ENCODE results near the gene DNAH17. TPM values are rescaled to one million over a fixed set of nuclear protein-coding genes. Genes with fewer than 3 reads are reported as not detected.

The DNAH17 gene
- total RNA-seq, 1 experiment from 2014 or later: 0.13 TPM

GRCh38 chr17:78512976-78513375 is 64.2 kb downstream of the DNAH17 start:
- H3K9me3 Mint-ChIP-seq: peaks cover 0 to 2% of the 10 kb centered on the region in 2 experiments; a peak in 1 of 5 replicates
- Histone ChIP-seq H3K18ac (ENCODE audit: insufficient read length, low read depth, low read length) (no peak overlapping the region), H4K8ac (replicated peaks; ENCODE audit: insufficient read length, low read depth, low read length) (no peak overlapping the region), H3K4me1 (ENCODE audit: insufficient read depth, low read length) (no peaks in the 10 kb centered on the region), H4K20me1 (ENCODE audit: control insufficient read depth, insufficient read depth, insufficient read length) (no peaks in the 10 kb centered on the region), H3K56ac (ENCODE audit: insufficient read length, low read depth, low read length) (no peak overlapping the region), H3K9ac (ENCODE audit: extremely low read depth, insufficient read length, low read length) (no peak overlapping the region), H2AK5ac (ENCODE audit: insufficient read length, low read length) (no peak overlapping the region), H2BK5ac (ENCODE audit: insufficient read length, low read length) (no peak overlapping the region), H2BK120ac (ENCODE audit: low read depth, low read length, poor library complexity, severe bottlenecking) (no peak overlapping the region), H3K23ac (ENCODE audit: insufficient read length, low read depth, low read length) (no peak overlapping the region), H3K4me2 (ENCODE audit: insufficient read depth, insufficient read length, low read length) (no peak overlapping the region), H3K9me3 (ENCODE audit: control insufficient read depth, low read depth, low read length) (no peaks in the 10 kb centered on the region), H2BK20ac (ENCODE audit: low read depth, low read length, poor library complexity, severe bottlenecking) (no peak overlapping the region), H3K79me1 (ENCODE audit: insufficient read depth, low read depth, low read length, poor library complexity, severe bottlenecking) (no peaks in the 10 kb centered on the region), H2AFZ (ENCODE audit: low read length) (no peak overlapping the region), H3K79me2 (ENCODE audit: insufficient read depth, low read length) (no peaks in the 10 kb centered on the region), H2BK15ac (ENCODE audit: low read depth, low read length) (no peak overlapping the region), H3K14ac (ENCODE audit: insufficient read depth, low read length) (no peak overlapping the region), H3K27ac (ENCODE audit: insufficient read length, low read depth, low read length) (no peak overlapping the region), H3K4ac (ENCODE audit: low read depth, low read length) (no peak overlapping the region), H4K91ac (ENCODE audit: insufficient read length, low read depth, low read length) (no peak overlapping the region), H2BK12ac (ENCODE audit: insufficient read length, low read depth, low read length) (no peak overlapping the region), H4K5ac (ENCODE audit: insufficient read length, low read depth, low read length) (no peak overlapping the region), H3K27me3 (ENCODE audit: insufficient read depth, low read length) (no peaks in the 10 kb centered on the region), H3T11ph (ENCODE audit: low read length) (no peak overlapping the region), H3K23me2 (ENCODE audit: insufficient read length, low read depth, low read length, poor library complexity, severe bottlenecking) (no peaks in the 10 kb centered on the region)
- no peak for TF ChIP-seq CTCF (conservative IDR thresholded peaks at IDR 0.05)
- no peaks in the 10 kb centered on the region for H3K36me3 Mint-ChIP-seq (ENCODE audit: insufficient read depth in 1 of 3, low read depth in 3 of 3)
- no peak for DNase-seq
- H3K4me3 Mint-ChIP-seq: no peak overlapping the region
- no peak overlapping the region for H3K27ac Mint-ChIP-seq
- no CpG with 5 or more reads among the region's 4 CpGs for WGBS (ENCODE audit: extremely low coverage, insufficient read length, low lambda C conversion rate)
- H3K4me1 Mint-ChIP-seq: no peaks in the 10 kb centered on the region
- H3K27me3 Mint-ChIP-seq (ENCODE audit: low read depth): peaks cover 5% of the 10 kb centered on the region

Data from H9 (cell line).